Lower leg skin (tissue), 4 donors: ENCODE measurements around the gene KCNN3. TPM values are rescaled to one million over a fixed set of nuclear protein-coding genes. Genes with fewer than 3 reads are reported as not detected.

Experiments
- DNase-seq, 2 donors: peaks; one replicate each; pipeline ENCODE4 v3.0.0-alpha.2; 2019; ENCODE audit warnings: low spot score in 2 of 2
- H3K4me3 ChIP-seq: fragments of 200-600 bp; sonication (generic); 2 replicates; pipeline ENCODE4 v1.5.1; 2017; ENCODE audit warnings: mild to moderate bottlenecking, low read depth; ENCODE audit not compliant: poor library complexity, severe bottlenecking
- POLR2A ChIP-seq, 2 donors: fragments of 450-650 bp; IDR thresholded peaks; one replicate each; pipeline ENCODE4 v1.6.1; 2016 to 2017; ENCODE audit warnings: antibody characterized with exemption in 2 of 2, mild to moderate bottlenecking in 1 of 2, moderate library complexity in 1 of 2
- WGBS, 2 donors: methylation state at CpG; one replicate each; pipeline ENCODE4 v1.1.5; 2018; 5-methylcytosine and 5-hydroxymethylcytosine counted together
- intact Hi-C: fragments of 100-400 bp; cut with DNase I; formaldehyde crosslinking; loops from one replicate; pipeline ENCODE4 v1.15.0; 2023; ENCODE audit warnings: low total_unique reads
- total RNA-seq, 4 donors: library from RNA; depleted of rRNA; stranded (reverse); fragments of >200 nt; gene quantifications; one replicate each; pipeline ENCODE4 v1.1.0, GENCODE V29; 2016
- TF ChIP-seq, protein P1 (sequence below), 3 donors: fragments of 450-650 bp; IDR thresholded peaks; one replicate each; pipeline ENCODE4 v1.5.1; 2016; ENCODE audit warnings: antibody characterized with exemption in 3 of 3, mild to moderate bottlenecking in 3 of 3, moderate library complexity in 2 of 3

The KCNN3 gene
- total RNA-seq, 4 donors from 2014 or later = 0.13 to 2.1 (median 0.36) TPM

DNA sequence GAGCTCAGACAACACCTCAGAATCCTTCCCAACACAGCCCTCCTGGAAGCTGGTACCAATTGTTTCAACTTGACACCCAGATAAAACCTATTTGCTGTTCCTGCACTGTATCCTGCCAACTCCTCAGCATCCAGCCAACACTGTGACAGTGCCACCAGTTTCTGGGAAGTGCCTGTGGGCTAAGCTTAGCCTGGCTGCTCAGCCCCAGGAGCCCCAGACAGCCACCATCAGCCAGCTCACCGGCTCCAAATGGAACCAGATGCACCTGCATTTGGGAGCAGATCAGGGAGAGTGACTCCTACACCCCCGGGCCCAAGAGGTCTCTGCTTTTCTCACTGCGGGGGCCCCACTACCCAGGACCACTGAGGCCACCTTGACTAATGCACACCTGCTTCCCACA lies 24.9 kb downstream of the KCNN3 start:
- 54 to 67% methylated on average over 3 of the region's 3 CpGs for WGBS, 2 donors
- TF ChIP-seq, protein P1, sequence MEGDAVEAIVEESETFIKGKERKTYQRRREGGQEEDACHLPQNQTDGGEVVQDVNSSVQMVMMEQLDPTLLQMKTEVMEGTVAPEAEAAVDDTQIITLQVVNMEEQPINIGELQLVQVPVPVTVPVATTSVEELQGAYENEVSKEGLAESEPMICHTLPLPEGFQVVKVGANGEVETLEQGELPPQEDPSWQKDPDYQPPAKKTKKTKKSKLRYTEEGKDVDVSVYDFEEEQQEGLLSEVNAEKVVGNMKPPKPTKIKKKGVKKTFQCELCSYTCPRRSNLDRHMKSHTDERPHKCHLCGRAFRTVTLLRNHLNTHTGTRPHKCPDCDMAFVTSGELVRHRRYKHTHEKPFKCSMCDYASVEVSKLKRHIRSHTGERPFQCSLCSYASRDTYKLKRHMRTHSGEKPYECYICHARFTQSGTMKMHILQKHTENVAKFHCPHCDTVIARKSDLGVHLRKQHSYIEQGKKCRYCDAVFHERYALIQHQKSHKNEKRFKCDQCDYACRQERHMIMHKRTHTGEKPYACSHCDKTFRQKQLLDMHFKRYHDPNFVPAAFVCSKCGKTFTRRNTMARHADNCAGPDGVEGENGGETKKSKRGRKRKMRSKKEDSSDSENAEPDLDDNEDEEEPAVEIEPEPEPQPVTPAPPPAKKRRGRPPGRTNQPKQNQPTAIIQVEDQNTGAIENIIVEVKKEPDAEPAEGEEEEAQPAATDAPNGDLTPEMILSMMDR (IDR thresholded peaks at IDR 0.05) = no peak
- no peak for TF ChIP-seq POLR2A (IDR thresholded peaks at IDR 0.05)
- intact Hi-C loops = no loop called here

GRCh38 chr1:154844297-154844681 lies 25.8 kb downstream of the KCNN3 start:
- H3K4me3 ChIP-seq = no peak overlapping the region
- WGBS, 2 donors = 81 to 93% methylated on average over 9 to 10 of the region's 10 CpGs
- no peak for TF ChIP-seq POLR2A (IDR thresholded peaks at IDR 0.05)
- TF ChIP-seq, protein P1 (IDR thresholded peaks at IDR 0.05) = no peak
- intact Hi-C loops = no loop called here
- no peak for DNase-seq

More for the DNA sequence above, 24.9 kb downstream of the KCNN3 start:
- no peak for DNase-seq
- H3K4me3 ChIP-seq = no peak overlapping the region

DNA sequence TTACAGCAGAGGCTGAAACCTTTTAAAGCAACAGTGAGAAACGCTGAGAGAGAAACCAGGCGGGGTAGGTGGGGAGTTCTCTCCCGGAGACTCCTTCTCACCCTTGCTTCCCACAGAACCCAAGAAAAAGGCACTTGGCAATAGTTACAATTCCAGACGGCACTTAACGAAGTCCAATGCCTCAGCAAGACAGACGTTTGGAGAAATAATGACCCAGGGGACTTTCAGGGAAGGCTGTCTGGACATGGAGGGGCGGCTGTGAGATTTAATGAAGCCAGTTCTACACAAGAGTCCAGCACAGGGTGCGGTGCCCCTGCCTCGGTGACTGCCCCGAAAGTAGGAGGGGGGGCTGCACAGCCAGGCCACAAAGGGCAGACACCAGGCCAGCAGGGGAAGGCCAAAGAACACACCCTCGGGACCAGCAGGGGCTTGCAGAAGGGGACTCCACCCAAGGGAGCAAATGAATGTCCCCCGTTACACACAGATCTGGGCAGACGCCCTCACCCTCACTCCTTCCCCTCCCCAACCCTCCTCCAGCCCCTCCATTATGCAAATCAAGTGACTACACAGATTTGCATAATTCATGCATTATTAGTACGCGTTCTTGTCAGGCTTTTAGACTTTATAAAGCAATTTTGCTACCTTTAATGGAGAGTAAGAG lies 26.3 kb downstream of the KCNN3 start:
- WGBS, 2 donors = 68 to 71% methylated on average over 15 of the region's 15 CpGs
- DNase-seq = no peak
- no peak for TF ChIP-seq POLR2A (IDR thresholded peaks at IDR 0.05)
- TF ChIP-seq, protein P1 (IDR thresholded peaks at IDR 0.05) = no peak
- intact Hi-C loops = no loop called here
- no peak overlapping the region for H3K4me3 ChIP-seq

DNA sequence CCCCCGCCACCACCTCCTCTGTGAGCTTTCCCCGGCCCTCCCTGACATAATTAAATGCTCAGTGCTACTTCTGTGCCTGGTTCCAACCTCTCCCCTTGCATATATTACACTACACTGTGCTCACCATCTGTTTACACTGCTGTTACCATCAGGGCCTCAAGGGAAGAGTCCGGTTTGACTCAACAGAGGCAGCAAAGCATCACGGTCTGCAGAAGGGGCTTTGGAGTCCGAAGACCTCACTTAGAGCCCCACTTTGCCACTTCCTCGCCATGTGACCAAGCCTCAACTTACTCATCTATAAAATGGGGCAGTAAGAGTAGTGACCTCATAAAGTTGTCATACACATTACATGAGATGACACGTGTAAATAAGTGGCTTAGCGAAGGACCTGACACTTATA lies 27.4 kb downstream of the KCNN3 start:
- WGBS, 2 donors = 85 to 86% methylated on average over 7 of the region's 8 CpGs
- no peak for DNase-seq
- no peak overlapping the region for H3K4me3 ChIP-seq
- intact Hi-C loops = no loop called here
- no peak for TF ChIP-seq POLR2A (IDR thresholded peaks at IDR 0.05)
- TF ChIP-seq, protein P1 (IDR thresholded peaks at IDR 0.05) = no peak

- 81 to 93% methylated on average over 4 of the region's 4 CpGs for WGBS, 2 donors
- H3K4me3 ChIP-seq = no peak overlapping the region
- TF ChIP-seq, protein P1 (IDR thresholded peaks at IDR 0.05) = no peak
- TF ChIP-seq POLR2A (IDR thresholded peaks at IDR 0.05) = no peak
- intact Hi-C loops = no loop called here
- no peak for DNase-seq
Measured at GRCh38 chr1:154841384-154841783, 28.7 kb downstream of the KCNN3 start.
